HFFc6 (cell line): Measurements from ENCODE around the gene CCDC171. TPM values are rescaled to one million over a fixed set of nuclear protein-coding genes. Genes with fewer than 3 reads are reported as not detected.
A peak's percentile ranks its signal among the peaks of the same experiment; 100 is the strongest.

ENCODE experiments used
- DNase-seq: peaks from one replicate; pipeline ENCODE4 v3.0.0-alpha.2; 2018
- H3K27ac Mint-ChIP-seq: 2 replicates; pipeline ENCODE4 v1.8.0; 2020; ENCODE audit warnings: mild to moderate bottlenecking, mixed read lengths
- H3K27me3 Mint-ChIP-seq: 2 replicates; pipeline ENCODE4 v1.8.0; 2021; ENCODE audit warnings: mild to moderate bottlenecking, moderate library complexity, mixed read lengths; ENCODE audit not compliant: insufficient read depth
- H3K36me3 Mint-ChIP-seq: 2 replicates; pipeline ENCODE4 v1.8.0; 2021; ENCODE audit warnings: low read depth, mixed read lengths
- H3K4me1 Mint-ChIP-seq: 2 replicates; pipeline ENCODE4 v1.8.0; 2020; ENCODE audit warnings: low read depth, mixed read lengths
- H3K4me3 Mint-ChIP-seq: 2 replicates; pipeline ENCODE4 v1.8.0; 2020; ENCODE audit warnings: mild to moderate bottlenecking, moderate library complexity, mixed read lengths
- H3K9me3 Mint-ChIP-seq: 2 replicates; pipeline ENCODE4 v1.8.0; 2020; ENCODE audit warnings: mild to moderate bottlenecking, mixed read lengths
- total RNA-seq, 6 experiments: library from RNA; stranded (reverse); fragmentation: NEBNext Ultra II Directional; extraction: Animal tissue kit (Norgen Biotek cat#: 25700); gene quantifications; 2 replicates in 1 of 6; 3 replicates in 5 of 6; pipeline ENCODE4 v1.2.3, GENCODE V29; 2021
- TF ChIP-seq, protein P1 (sequence below): fragments of 200-600 bp; sonication (generic); IDR thresholded peaks from 2 replicates; pipeline ENCODE4 v1.5.0; 2021; ENCODE audit warnings: antibody characterized with exemption, mild to moderate bottlenecking

CCDC171 gene
- total RNA-seq, 6 experiments from 2014 or later: 0.48 to 0.86 (median 0.57) TPM

GRCh38 chr9:15724612-15725011, 171.8 kb downstream of the CCDC171 start:
- no peak for DNase-seq
- Mint-ChIP-seq H3K27ac (no peak overlapping the region), H3K36me3 (no peaks in the 10 kb centered on the region), H3K9me3 (no peaks in the 10 kb centered on the region), H3K27me3 (no peaks in the 10 kb centered on the region), H3K4me1 (peaks cover 14% of the 10 kb centered on the region), H3K4me3 (no peak overlapping the region)
- TF ChIP-seq, protein P1, sequence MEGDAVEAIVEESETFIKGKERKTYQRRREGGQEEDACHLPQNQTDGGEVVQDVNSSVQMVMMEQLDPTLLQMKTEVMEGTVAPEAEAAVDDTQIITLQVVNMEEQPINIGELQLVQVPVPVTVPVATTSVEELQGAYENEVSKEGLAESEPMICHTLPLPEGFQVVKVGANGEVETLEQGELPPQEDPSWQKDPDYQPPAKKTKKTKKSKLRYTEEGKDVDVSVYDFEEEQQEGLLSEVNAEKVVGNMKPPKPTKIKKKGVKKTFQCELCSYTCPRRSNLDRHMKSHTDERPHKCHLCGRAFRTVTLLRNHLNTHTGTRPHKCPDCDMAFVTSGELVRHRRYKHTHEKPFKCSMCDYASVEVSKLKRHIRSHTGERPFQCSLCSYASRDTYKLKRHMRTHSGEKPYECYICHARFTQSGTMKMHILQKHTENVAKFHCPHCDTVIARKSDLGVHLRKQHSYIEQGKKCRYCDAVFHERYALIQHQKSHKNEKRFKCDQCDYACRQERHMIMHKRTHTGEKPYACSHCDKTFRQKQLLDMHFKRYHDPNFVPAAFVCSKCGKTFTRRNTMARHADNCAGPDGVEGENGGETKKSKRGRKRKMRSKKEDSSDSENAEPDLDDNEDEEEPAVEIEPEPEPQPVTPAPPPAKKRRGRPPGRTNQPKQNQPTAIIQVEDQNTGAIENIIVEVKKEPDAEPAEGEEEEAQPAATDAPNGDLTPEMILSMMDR: no peak

DNA sequence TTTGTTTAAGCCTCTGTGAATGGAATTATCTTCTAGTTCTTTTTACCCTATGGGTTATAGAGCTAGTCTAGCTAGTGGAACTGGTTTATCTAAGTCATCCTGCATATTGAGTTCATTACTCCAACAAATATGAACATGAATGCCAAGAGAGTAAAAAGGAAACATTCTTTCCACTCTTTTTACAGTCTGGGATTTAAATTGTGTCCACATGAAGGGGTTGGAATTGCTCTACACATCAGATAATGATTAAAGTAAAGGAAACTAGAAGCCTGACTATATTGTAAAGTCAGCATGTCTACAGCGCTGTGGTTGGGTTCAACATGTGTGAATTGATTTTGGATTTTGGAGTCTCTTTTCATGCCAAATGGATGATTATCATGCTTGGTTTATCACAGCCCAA, 173.1 kb downstream of the CCDC171 start:
- Mint-ChIP-seq H3K4me1 (peaks cover 14% of the 10 kb centered on the region), H3K4me3 (no peak overlapping the region), H3K9me3 (no peaks in the 10 kb centered on the region), H3K36me3 (no peaks in the 10 kb centered on the region), H3K27me3 (no peaks in the 10 kb centered on the region), H3K27ac (no peak overlapping the region)
- TF ChIP-seq, protein P1: no peak
- DNase-seq: no peak

- no peak overlapping the region for H3K4me3 Mint-ChIP-seq
- no peak overlapping the region for H3K27ac Mint-ChIP-seq
- DNase-seq: no peak
- no peaks in the 10 kb centered on the region for H3K36me3 Mint-ChIP-seq
- TF ChIP-seq, protein P1: no peak
- H3K9me3 Mint-ChIP-seq: no peaks in the 10 kb centered on the region
- H3K27me3 Mint-ChIP-seq: no peaks in the 10 kb centered on the region
- peaks cover 8% of the 10 kb centered on the region for H3K4me1 Mint-ChIP-seq
Observed at GRCh38 chr9:15729507-15729906, 176.7 kb downstream of the CCDC171 start.

DNA sequence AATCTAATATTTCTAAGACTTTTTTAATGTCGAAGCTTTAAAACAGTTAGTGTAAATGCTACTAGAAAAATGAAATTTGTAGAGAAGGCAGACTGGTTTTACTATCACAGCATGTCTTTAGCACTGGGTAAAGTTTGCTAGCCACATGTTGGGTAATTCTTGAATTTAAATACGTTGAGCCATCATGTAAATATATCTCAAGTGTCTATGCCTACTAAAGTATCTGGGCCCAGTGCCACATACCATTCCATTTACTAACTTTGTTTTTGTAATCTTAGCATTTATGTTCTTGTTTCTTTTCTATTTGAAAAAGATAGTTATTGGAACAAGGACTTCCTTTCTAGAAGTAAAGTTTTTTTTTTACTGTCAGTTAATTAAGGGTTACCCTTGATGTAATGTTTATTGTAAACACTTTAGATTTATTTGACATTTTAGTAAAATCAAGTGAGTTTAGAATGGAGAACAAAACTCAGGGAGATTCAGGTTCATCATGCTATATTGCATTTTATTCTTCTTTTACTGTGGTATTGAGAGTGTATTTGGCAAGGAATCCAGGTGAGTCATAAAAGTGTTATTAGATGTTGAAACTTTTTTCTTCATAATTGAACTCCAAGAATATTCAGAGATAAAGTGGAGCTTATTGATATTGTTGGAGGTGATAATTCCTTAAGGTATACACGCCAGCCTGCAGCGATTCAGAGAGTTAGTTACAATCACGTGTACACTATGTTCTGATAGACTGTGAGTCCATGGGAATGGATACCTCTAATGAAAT, 182.4 kb downstream of the CCDC171 start:
- H3K27ac Mint-ChIP-seq: peak overlapping the region; percentile 59
- no peaks in the 10 kb centered on the region for H3K9me3 Mint-ChIP-seq
- no peaks in the 10 kb centered on the region for H3K36me3 Mint-ChIP-seq
- TF ChIP-seq, protein P1: no peak
- H3K4me3 Mint-ChIP-seq: peak overlapping the region; percentile 66
- H3K27me3 Mint-ChIP-seq: no peaks in the 10 kb centered on the region; the same call in 1 of the 2 replicates
- peak; percentile 88 for DNase-seq
- H3K4me1 Mint-ChIP-seq: peaks cover 24% of the 10 kb centered on the region

DNA sequence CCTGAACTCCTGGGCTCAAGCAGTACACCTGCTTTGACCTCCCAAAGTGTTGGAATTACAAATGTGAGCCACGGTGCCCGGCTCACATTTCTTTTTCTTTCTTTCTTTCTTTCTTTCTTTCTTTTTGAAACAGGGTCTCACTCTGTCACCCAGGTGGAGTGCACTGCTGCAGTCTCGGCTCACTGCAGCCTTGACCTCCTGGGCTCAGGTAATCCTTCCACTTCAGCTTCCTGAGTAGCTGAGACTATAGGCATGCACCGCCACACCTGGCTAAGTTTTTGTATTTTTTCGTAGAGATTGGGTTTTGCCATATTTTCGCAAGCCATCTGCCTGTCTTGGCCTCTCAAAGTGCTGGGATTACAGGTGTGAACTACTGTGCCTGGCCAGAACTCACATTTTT, 183.7 kb downstream of the CCDC171 start:
- Mint-ChIP-seq H3K36me3 (no peaks in the 10 kb centered on the region), H3K4me3 (no peak overlapping the region), H3K27ac (no peak overlapping the region), H3K9me3 (no peaks in the 10 kb centered on the region), H3K4me1 (peaks cover 24% of the 10 kb centered on the region), H3K27me3 (no peaks in the 10 kb centered on the region; the same call in none of the 2 replicates)
- TF ChIP-seq, protein P1: no peak
- no peak for DNase-seq
